Activated CD4-positive, CD25-positive, alpha-beta regulatory T cell treated with anti-CD3 and anti-CD28 coated beads, Interleukin-2, amount 50 U/mL, for 72 hours (primary cell): ENCODE results near the gene TACC3.

Experiments used
- DNase-seq: peaks from one replicate; pipeline ENCODE4 v3.0.0; 2021

Gene TACC3

DNA sequence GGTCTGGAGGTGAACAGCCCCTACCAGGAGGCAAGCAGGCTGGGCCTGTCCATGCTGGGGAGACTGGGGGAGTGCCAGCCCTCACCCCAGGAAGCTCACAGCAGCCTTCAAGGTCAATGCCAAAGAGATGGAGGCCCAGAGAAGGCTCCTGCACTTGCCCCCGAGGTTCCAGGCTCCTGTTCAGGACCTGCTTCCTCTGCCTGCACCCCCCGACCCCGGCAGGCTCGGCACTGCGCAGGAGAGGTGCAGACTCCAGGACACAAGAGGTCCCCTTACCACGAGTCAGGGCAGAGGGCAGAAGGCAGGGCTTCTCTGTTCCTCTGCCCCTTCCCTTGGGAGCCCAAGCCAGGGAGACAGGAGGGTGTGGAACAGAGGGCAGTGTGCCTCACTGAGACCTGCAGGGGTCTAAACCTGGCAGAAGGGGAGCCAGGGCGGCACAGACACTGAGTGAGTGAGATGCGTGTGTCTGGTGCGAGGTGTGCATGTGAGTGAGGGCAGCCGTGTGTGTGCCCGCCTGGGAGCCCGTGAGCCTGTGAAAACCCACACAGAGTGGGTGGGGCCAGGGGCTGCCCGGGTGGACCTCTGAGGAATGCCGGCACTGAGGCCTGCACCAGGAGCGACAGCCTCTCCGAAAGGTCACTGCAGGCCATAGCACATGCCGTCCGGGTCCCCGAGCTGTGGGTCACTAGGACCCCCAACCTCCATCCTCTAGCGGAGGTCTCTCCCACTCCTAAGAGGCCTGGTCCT is 41.1 kb downstream of the TACC3 start:
- no peak for DNase-seq

DNA sequence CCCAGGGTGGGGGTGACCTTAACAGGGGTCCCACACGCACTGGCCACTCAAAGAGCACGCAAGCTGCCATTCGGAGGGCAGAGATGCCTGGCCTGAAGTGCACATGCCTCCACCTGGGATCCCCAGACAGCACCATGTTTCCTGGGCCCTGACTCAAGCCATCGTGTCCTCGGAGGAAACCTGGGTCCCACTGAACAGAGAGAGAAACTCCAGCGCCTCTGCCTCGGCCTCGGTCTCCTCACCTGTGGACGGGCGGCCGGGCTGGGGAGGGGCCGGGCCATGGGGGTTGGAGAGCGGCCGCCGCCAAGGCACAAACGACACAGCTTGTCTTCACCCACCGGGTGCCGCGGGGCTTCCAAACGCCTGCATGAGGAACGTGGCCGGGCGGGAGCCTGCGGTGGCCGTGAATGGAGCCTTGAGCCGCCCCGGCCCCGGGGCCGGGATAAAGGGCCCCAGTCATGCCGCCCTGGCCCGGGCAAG is 41.8 kb downstream of the TACC3 start:
- no peak for DNase-seq

DNA sequence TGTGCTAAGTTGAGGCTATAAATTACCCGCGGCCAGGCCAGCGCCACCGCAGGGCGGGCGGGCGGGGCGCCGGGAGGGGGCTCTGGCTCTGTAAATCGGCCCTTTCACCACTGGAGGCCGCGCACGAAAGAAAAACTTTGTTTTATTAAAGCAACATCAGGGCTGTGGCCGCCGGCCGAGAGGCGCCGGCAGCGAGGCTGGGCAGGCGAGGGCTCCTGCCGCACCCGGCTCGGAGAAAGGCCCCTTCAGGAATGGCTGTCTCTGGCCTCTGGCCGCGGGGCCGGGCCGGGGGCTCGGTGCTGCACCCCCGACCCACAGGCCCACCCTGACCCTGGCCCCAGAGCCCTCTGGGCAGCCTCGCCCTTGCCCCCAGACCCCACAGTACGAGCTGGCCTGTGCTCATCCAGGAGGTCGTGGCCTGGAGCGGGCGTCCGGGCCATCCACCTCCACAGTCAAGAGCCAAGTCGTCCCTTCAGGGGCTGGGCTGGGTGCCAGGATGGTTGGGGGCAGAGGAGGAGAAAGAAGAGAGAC is 42.3 kb downstream of the TACC3 start:
- no peak for DNase-seq

DNA sequence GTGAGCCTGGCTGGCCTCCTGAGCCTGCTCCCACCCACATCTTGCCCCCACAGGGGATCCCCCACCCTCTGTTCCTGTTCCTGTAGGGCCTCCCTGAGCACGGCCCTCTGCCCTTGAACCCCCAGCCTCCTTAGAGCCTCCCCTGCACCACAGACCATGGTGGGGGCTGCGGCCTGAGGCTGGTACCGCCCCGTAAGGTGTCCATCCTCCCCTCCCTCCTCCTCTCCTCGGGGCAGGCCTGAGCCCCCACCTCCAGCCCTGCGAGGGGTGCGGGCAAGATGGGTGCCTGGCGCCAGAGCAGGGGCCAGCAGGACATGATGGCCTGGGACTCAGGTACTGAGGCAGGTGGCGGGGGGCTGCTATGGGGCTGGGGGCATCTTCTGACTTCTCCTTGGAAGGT is 43.3 kb downstream of the TACC3 start:
- no peak for DNase-seq

DNA sequence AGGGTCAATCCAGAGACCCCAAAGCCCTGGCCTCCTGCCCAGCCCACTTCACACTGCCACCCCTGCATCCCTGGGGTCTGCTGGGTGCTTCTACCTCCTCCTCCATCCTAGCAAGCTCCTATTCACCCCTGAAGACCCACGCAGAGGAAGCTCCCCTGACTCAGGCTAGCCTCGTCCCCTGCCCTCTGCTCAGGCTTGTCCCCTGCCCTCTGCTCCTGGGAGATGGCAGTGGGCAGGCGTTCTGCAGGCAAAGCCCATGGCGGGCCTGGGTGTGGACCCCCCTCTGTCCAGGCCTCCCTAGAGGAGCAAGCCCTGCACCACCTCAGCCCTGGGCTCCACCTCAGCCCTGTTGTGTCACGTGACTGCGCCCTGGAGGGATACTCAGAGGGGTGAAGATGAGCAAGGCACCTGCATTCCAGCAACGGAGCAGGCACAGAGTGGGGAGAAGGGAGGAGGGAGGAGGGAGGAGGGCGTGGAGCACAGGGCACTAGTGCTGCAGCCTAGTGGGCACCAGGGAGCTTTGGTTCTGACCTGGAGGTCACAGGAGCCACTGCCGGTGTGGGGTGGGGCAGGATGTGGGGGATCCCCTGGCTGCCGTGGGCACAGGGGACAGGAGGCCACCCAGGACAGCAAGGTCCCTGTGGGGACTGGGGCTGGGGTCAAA is 44.2 kb downstream of the TACC3 start:
- DNase-seq = no peak

DNA sequence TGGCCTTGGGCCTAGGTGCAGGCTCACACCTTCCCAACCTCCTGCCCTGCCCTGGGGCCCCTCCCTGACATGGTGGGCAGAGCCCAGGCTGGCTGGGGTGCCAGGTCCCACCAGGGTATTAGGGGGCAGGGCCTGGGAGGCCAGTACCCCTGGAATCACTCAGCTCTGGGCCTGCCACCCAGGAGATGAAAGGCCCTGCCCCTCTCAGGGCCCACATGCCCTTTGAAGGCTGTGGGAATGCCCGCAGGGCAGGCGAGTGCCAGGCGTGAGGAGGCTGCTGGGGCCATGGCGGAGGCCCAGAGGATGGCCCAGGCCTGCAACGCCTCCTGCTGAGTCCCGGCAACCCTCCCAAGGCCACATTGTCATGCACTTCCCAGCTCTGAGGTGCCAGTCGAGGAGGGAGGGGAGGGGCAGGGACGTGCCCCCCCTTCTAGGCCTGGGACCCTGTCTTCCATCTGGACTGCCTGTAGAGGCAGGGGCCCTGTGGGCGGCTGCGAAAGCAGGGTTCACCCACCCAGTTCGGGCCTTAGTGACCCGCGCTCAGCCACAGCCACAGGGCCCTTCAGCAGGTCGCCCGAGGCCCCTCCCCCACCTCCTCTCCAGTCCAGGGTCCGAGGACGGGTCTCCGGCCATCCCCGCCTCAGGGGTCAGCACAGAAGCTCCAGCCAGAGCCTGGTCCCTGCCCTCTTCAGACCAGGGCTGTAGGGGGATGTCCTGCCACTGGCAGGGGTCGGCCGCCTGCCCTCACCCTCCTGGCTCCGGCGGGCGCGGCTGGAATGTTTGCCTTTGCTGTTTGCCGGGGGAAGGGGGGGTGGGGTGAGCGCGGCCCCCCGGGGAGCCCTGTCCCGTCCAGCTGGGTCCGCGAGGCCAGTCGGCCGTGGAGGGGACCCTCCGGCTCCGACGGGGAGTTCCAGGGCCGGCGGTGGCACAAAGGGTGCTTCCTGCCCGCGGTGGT is 45.1 kb downstream of the TACC3 start:
- DNase-seq = no peak

DNA sequence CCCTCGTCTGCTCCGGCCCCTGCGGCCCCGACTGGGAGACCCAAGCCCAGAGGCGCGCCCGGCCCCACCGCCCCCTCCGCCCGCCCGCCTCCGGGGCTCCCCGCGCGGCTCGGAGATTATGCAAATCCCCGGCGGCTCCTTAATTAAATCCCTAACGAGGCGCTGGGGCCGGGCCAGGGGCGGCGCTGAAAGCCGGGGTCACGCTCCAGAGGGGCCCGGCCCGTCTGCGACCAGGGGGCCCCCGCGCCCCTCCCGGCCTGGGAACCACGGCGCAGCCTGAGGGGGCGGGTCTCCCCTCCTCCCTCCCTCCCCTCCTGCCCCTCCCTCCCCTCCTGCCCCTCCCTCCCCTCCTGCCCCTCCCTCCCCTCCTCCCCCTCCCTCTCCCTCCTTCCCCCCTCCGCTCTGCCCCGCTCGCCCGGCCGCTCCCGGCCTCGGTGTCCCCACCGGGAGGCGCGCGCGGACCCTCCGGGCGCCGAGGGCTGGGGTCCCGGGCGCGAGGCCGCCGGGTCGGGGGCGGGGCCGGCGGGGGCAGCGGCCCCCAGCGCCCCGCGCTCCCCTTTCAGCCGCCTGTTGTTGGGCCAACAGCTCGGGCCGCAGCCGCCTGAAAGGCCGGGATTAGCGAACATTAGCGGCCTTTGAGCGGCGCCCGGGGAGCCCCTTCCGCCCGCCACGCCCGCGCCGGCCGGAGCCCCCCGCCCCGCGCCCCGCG is 45.9 kb downstream of the TACC3 start:
- DNase-seq = no peak

DNA sequence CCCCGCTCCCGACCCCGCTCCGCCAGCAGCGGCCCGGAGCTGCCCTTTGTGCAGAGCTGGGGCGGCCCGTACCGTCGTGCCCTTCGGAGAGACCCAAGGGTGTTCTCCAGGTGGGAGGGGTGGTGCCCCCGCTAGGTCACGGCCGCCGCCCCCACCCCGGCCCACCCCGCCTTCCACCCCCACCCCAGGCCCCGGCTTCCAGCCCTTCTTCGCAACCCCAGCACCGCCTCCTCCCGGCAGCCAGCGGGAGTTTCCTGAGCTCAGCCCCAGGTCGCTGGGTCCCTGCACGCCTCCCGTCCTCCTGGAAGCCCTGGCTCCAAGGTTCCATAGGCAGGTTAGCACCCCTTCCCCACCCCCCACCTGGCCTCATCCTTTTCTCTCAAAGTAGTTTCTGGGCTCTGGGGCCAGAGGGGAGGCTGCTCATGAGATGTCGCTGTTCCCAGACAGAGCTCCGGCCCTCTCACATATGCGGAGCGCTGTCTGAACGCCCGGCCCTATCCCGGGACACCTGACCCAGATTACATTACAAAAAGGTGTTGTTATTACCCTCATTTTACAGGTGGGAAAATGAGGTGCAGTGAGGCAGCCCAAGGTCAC is 46.5 kb downstream of the TACC3 start:
- no peak for DNase-seq

DNA sequence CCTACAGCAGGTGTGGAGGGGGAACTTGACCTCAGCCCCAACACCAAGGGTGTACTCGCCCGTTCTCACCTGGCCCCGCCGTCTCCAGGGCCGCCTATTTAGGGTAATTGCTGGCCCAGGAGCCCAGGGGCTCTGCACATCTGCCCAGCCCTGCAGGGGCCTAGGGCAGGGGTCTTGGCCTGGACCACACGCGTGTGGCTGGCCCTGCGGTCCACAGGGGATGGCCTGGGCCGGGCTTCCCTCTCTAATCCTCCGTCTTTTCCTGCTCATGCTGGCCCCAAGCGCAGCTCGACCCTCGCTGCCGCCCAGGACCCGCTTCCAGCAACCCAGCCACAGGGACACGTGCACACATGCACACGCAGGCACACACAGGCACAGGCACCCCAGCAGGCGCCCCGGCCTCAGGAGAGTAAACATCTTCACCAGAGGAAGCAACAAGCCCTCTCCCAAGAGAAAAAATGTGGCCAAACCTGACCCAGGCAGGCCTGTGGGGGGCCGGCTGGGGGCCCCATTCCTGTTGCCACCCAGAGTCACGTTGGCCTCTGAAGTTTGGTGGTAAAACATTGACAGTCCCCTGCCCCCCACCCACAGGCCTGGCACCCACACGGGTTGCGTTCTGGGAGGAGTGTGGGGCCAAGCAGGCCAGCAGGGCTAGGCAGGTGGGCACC is 47.2 kb downstream of the TACC3 start:
- DNase-seq = no peak

DNA sequence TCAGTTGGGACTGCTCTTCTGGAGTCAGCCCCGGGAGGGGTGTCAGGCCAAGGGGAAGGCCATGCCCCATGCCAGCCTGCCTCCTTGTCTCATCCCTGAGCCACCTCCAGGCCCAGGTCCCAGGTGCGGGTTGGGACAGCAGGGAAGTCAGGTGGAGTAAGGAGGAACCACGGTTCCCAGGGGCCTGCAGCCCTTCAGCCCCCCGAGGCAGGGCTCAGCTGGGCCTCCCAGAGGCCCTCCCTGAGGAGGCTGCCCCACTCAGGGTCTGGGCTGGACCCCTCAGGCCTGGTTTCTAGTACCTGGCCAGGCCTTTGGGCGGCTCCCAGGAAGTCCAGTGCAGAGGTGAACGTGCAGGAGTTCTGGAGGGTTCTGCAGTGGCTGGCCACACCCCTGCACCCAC is 48.4 kb downstream of the TACC3 start:
- no peak for DNase-seq

DNA sequence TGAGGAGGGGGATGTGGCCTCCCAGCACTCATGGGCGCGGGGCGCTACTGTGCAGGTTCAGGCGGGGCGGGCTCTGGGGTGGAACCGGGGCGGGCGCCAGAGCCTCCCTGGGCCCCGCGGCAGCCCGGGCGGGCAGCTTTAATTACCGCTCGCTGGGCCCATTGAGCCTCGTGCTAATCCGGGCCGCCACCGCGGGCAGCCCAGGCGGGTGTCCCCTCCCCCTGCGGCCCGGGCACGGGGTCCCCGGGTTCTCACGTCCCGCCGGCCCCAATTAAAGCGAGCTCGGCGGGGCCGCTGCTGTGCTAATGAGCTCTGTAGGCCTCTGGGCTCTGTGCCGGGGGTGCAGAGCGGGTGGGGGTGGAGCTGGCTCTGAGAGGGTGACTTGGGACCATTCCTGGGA is 48.9 kb downstream of the TACC3 start:
- DNase-seq = no peak

DNA sequence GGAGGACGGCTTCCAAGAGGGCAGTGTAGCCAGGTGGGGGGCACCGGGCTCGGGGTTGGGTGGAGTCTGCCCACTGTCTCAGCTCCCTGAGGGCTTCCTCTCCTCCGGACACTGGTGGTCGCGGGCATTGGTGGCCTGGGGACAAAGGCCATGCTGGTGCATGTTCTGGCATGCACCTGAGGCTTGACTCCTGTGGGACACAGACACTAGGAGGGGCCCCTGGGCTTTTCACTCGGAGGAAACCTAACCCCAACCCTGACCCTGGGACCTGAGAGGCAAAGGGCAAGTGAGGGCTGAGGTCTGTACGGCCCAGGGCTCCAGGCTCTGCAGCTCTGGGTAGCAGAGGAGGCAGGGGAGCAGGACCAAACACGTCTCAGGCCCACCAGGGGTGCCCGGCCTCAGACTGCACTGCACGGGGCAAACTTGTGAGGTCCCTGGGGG is 49.5 kb downstream of the TACC3 start:
- no peak for DNase-seq

DNA sequence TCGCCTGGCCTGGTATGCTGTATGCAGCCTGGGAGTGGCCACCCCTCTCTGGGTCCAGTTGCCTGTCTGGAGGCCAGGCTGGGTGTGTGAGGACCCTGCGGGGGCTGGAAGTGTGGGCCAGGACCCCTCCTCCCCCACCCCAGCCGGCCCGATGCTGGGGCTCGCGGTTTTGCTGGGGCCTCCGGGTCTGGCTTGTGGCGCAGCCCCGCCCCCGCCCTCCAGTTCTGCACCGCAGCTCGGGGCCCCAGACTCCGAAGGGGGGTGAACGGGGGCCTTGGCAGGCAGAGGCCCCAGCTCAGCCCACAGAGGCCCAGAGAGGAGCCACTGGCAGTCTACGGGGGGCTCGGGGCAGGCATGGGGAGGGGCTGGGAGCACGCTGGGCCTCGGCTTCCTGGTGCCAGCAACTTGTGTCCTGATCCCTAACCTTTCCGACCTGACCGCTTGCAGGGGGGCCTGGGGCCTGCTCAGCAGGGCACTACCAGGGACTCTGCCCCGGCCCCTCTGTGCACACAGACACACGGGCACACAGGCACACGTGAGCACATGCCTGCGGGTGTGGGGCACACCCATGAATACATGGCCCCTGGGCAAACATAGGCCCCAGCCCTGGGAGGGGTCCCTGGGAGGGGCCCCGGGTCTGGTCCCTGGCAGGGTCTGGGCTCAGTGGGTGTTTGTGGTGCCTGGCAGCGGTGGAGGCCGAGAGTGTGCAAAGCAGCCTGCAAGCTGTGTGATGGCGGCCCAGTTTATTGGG is 50.4 kb downstream of the TACC3 start:
- DNase-seq = no peak

DNA sequence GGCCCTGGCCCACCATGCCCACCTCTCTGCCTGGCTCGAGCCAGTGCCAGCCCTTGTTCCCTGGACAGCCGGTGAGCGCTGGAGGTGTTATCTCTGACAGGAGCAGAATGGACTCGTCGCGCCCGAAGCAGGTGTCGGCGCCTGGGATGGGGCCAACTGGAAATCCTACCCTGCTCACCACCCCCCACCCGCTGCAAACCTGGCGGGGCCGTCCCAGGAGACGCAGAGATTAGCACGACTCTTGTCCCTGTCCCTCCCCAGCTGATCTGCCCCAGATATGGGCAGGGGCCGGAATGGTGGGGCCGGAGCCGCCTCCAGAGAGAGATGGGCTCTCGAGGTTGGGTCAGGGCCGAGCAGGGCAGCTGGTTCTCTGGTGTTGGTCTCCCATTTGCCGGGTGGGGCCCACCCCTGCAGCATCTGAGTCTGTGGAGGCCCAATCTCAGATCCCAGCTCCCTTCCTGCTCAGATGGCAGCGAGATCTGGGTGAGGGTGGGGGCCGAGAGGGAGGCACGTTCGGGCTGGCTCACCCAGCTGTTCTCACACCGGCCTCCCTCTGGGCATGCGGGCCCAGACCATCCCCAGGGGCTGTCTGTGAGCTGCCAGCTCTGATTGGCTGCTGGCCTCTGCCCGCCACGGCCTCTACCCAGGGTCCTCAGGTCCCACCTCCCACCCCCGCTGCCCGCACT is 51.7 kb downstream of the TACC3 start:
- no peak for DNase-seq

DNA sequence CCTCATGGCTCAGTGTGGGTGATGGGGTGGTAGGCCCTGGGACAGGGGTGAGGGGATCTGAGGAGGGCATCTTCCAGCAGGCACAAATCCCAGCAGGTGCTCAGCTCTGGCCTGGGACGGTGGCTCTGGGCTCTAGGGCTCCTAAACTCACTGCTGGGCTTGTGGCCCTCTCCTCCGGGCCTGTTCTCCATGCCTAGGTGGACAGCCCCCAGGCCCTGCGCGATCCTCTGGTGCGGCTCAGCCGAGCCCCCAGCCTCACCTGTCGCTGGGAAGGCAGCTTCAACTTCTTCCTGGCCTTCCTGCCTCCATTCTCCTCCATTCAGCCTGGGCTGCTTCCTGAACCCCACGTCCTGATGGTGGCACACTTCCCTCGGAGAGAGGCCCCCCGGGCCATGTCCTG is 52.4 kb downstream of the TACC3 start:
- DNase-seq = no peak

DNA sequence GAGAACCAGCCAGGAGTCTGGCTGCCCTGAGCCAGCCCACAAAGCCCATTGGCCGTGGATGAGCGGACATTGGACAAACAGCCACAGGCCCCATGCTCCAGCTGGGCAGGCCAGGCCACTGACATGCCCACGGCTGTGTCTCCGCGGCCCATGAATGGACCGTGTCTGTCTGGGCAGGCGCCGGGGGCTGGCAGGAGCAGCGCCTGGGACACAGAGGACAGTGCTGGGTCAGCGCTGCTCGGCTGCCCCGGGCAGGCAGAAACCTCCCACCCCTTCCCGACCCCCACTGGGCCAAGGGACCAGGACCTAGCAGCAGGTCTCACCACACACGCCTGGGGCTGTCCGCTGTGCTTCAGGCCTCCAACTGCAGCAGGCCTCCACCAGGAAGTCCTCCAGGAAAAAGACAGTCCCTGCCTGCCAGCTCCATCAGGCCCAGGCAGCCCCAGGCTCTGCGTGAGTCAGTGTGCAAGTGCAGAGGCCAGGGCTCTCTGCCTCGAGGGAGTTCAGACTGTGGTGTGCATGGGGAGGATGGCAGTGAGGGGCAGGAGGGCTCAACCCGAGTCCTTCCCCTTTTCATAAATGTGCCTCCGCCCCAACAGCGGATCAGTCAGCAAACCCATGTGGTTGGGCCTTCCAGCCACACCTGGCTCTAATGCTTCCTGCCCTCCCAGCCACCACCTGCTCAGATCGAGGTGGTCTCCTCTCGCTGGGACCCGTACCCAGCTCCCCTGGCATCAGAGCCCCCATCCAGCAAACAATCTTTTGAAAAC is 54.6 kb downstream of the TACC3 start:
- DNase-seq = no peak

DNA sequence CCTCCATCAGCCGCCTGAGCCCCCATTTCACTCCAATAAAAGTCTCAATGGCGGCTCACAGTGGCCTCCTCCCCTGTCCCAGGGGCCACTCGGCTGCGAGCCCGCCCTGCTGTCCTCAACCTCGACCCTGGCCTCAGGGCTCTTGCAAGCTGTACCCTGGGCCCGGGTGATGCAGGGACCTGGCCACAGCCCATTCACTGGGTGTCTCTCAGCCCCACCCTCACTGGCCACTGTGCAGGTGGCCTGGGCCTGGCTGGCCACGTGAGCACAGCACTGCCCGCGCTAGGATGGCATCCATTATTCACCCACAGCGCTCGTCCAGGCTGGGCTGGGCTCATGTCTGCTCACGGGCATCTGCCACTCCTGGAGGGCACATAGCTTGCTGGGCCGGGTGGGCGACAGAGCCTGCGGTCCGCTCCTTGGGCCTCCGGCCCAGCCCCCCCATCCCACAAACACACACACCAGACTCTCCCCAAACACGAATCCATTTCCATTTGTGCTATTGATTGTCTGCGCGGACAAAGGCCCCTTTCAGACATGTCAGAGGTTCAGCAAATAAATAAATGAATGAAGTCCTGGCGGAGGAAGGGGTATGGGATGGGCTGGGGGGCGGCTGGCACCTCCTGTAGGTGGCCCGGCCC is 55.3 kb downstream of the TACC3 start:
- DNase-seq = no peak

DNA sequence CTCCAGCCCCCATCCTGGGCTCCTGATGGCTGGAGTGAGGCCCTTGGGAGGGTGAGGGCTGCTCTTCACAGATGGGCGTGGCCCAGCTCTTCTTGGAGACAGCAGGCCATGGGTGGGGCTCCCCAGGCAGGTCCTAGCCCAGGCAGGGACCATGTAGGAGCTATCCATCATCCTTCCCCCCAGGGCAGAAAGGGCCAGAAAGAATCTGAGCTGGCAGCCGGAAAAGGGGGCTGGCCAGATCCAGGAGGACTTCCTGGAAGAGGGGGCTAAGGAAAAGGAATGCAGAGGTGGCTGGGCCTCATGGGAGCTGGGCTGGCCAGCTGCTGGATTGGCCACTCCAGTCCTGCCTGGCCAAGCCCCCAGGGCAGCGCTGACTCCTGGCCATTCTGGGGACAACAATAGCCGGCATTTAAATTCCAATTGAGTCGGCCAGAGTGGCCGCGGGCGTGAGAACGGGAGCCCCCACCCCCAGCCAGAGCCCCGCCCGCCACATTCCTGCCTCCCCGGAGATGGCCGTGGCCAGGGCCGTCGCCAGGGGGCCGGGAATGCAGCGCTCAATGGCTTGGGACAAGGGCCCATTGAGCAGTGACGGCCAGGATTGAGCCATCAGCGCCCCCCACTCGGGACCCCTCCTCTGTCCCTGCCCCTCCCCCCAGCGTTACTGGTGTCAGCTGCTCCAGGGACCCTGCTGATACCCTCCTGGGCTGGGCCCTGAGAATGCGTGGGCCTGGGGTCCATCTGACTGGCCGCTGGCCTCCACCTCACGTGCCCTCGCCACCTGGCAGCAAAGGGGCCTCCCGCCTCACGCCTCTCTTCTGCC is 56.7 kb downstream of the TACC3 start:
- no peak for DNase-seq
